C1 segment of cervical spinal cord (tissue), 14 donors: ENCODE measurements around the gene STK4.
A peak's percentile ranks its signal among the peaks of the same experiment; 100 is the strongest.
"Not testable (repeated sequence)": the region's sequence is repeated elsewhere in the genome, so short reads cannot be mapped to it uniquely, and the experiment has no call there.

Experiments
- DNase-seq, 14 donors: peaks; one replicate each; lab custom pipeline; 2025; lab: John Stamatoyannopoulos, UW

Gene STK4

DNA sequence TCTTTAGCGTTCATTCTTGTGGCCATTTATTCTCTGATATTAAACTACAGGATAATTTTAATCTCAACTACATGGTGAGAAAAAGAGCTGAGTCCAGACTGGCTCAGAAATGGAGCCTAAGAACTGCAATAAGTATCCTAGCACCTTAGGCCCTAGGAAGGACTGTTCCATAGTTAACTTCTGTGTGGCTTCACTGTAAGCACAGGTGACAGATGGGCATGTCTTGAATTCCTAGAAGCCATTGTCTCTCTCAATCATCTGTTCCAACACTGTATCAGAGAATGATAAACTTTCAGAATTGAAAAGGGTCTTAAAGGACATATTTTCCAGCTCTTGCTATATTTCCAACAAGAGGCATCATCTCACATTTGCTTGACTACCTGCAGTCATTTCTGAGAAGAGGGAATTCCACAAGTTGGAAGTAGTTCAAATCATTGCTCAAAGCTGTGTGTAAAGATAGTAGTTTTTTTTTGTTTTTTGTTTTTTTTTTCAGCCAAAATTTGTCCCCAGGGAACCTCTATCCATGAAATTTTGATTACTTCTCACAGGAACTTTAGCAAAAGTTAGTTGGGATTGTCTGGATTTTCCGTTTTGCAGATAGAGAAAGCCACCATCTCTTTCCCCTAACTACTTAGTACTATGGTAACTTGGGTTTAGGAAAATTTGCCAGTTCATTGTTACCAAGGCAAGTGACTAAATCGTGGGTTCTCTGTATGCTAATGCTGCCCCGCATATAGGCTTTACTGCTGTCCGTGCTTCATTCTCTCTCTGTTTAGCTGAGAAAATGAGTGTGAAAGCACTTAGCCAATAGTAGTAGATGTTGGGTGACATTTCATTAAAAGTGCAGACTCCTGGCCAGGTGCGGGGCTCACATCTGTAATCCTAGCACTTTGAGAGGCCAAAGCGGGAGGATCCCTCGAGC, 87.4 kb downstream of the STK4 start:
- DNase-seq: no peak

DNA sequence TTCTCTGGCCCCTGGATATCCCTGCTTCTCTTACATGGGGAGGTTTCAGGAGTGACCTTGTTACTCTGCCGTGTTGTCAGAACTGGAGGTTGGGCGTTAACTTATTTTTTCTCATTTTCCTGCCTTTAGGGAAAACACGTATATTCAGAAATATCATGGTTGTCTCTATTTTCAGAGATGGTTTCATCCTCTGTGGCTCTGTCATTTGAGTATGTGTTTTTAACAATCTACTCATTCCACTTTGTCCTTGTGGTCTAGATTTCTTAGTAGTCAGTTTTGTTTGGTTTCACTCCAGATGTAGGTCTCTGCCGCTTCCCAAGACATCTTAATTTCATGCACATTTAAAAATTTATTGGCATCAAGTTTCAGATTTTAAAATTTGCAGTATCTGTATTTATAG, 88.7 kb downstream of the STK4 start:
- DNase-seq: no peak

GRCh38 chr20:45056473-45057173, 90.3 kb downstream of the STK4 start:
- DNase-seq: peak in 1 of 14 donors; percentile 12

DNA sequence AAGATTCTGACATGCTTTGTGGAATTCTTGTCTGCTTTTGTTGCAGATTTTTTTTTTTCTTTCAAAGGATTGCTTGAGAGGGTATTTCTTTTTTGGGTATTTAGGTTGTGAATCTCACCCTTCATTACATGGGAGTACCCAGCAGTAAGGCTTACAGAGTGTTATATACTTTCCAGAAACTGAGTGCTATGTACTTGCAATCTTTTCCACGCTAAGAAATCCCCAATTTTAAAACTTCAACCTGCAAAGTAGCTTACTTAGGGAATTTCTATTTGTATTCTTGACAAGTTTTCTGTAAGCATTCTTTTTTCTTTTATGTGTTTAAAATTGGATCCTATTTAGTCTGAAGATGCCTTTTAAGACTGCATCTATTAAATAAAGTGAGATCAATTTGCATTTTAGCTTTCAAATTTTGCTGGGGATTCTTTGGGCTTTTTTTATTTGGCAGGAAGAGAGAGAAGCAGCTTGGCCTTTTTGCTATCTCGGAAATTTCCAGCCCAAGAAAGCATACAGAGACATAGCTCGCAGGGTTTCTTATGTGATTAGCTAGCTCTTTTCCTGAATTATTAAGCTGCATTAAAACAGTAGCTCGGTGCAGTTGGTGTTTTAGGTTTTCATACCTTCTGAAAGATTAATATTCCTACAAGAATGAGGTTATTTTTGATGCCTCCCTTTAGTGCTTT, 92.0 kb downstream of the STK4 start:
- DNase-seq: peak in 1 of 14 donors; percentile 19

GRCh38 chr20:45059022-45059728, 92.9 kb downstream of the STK4 start:
- DNase-seq: peak in 5 of 14 donors; percentile 23 to 47 (median 36)

DNA sequence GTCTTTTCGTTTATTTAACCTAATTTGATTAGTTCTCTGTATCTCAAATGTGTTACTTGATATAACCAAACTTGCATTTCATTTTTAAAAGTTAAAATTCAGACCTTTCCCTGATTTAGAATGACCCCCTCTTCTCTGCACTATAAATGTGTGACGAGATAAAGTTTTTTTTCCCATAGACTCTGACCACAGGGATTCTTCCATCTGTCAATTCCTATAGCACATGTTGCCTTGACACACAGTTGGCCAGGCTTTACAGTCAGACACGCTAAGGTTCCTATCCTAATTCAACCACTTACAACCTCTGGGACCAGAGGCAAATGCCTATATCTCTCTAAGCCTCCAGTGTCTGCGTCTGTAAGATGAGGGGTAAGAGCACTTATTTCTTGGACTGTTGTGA, 94.0 kb downstream of the STK4 start:
- DNase-seq: no peak

- no peak for DNase-seq
Observed at GRCh38 chr20:45061244-45061643, 94.9 kb downstream of the STK4 start.

DNA sequence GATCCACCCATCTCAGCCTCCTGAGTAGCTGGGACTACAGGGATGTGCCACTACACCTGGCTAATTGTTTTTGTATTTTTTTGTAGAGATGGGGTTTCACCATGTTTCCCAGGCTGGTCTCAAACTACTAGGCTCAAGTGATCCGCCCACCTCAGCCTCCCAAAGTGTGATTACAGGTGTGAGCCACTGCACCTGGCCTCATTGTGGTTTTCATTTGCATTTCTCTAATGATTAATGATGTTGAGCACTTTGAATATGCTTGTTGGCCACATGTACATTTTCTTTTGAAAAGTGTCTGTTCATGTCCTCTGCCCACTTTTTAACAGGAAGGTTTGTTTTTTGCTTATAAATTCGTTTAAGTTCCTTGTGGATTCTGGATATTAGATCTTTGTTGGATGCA, 96.8 kb downstream of the STK4 start:
- not testable (repeated sequence) for DNase-seq

- DNase-seq: no peak
Observed at GRCh38 chr20:45064812-45065211, 98.5 kb downstream of the STK4 start.

DNA sequence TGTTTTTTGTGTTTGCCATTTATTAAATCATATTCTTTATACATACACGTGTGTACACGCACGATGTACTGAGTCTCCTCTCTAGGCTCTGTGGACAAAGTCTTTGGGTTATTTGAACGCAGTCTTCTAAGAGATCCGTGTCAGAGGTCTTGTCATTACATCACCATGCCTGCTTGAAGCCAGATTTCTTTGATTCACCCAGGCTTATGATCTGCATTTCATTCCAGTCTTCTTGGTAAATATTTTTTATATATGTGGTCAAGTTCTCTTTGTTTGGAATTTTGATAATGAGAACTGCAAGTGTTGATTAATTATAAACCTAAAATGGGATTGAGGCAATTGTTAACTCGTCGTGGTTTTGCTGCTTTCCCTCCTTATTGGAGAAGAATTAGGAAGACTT, 100.1 kb downstream of the STK4 start:
- DNase-seq: no peak

DNA sequence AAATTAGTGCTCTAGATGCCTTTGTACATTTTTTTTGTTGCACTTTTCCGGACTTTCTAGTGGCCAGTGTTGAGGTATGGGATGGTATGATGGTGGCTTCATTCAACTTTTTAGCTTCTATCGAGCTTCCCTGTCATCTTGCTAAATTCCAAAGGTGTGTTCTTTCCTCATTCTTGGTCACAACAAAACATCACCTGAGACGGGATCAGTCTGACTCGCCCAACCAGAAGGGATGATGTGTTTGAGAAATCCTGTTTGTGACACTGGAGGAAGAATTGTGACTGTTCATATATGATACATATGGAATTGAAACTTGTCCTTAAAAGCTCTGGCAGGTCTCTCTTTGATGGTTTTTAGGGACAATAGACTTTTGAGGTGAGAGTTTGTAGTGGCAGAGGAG, 100.8 kb downstream of the STK4 start:
- no peak for DNase-seq

DNA sequence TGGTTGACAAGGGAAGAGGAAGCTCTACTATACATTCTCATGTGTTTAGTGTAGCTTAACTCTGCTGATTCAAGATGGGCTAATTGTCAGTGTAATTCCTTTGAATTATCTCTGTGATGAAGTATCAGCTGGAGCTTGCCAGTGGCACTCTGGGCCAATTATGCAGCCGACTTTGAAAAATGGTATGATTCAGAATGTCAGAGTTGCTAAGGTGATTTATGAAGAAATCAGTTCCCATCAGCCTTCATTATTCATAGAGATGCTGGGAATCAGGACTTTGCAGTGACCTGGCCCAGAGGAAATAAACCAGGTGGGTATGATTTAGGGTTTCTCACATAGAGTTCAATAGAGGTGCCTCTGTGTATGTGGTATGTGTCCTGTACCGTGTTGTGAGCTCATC, 101.2 kb downstream of the STK4 start:
- DNase-seq: no peak

DNA sequence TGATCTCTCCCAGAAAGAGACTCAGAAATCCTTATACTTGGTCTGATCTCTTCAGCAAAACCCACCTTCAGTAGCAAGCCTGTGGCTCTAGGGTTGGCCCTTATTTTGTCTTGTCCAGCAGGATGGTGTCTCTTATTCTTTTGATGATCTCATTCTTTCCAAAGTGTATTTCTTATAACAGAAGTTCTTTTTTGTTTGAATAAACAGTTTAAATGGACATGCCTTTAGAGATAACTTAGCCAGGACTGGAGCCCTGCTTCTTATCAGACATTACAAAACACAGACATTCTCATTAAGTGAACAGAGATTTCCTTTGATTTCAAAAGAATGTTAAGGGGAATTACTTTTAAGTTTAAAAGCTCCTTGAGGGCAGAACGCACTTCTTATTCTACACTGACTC, 102.9 kb downstream of the STK4 start:
- no peak for DNase-seq

DNA sequence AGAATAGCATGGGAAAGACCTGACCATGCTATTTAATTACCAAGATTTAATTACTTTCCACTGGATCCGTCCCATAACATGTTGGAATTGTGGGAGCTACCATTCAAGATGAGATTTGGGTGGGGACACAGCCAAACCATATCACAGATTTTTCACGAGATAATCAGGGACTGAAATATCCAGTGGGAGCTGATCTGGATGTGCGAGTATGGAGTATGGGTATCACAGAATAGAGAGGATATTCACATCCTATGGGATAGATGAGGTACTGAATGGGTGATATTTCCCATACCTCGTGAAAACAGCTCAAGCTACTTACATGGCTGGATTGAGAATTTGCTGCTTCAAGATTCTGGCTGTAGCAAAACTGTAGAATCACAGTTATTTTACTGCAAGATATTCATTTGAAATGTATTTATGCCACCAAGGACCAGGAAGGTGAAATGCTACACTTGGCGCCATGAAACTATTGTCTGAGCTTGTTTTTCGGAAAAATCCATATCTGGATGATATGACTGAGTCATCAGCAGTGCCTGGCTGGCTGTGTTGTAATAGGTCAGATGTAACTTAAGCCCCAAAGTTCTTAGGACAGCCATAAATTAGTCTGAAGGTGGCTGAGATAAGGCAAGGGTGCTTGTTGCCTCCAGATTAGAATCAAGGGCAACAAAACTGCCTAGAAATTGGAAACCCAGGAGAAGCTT, 104.8 kb downstream of the STK4 start:
- no peak for DNase-seq

GRCh38 chr20:45072066-45072465, 105.8 kb downstream of the STK4 start:
- DNase-seq: no peak

DNA sequence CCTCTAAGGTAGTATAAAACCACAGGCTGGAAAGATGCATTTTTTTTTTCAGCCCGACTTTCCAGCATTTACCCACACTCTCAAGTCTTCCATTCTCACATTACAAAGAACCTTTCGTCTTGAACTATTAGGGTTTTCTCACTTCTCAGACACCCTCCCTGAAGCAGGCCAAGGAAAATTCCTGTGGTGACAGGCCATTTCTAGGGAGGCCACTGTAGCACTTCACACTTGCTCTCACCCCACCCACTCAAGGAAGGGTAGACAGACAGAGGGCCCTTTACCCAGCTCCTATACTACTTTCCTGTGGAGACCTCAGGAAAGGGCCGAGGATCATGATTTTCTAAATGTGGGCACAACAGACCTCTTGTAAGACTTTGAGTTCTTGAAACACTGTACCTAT, 106.9 kb downstream of the STK4 start:
- DNase-seq: no peak

DNA sequence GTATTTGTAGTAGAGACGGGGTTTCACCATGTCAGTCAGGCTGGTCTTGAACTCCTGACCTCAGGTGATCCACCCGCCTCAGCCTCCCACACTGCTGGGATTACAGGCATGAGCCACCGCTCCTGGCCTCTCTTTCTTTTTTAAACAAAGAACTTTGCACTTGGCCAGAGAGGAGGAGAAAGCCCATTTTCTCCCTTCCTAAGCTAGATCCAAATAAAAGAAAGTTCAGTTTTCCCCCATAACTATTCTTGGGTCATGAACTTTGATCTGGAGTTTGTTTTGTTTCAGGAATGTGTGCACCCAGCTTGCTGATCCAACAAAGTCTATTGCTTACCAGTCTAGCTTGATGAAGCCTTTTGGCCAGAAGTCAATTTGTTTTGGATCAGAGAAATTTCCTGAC, 111.2 kb downstream of the STK4 start:
- no peak for DNase-seq

DNA sequence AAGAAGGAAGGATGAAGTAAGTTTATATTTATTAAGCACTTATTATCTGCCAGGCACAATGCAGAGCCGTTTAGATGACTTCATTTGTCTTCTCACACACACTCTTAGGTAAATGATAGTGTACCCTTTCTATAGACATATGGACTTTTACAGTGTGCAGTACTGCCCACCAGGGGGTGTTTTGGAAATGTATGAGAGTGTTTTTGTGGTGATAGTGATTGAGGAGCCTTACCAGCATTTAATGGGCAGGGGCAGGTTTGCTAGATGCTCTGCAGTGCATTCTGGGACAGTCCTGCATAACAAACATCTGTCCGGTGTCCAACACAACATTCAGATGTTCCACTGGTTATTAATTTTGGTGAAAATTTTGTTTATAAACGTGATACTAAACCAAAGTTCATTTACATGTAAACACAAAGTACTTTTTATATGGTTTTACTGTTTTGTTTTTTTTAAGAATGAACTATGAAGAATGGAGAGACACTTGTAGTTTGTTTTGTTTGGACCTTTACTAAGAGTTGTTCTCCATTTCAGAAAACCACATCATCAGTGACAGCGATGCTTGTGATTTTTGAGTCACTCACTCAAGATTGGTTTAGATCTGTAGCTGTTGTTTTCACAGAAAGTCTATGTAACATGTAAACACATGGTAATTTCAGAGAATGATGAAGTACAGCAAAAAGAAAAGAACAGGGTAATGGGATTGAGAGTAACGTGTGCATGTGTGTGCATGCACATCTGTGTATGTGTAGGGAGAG, 114.7 kb downstream of the STK4 start:
- DNase-seq: no peak

GRCh38 chr20:45082468-45082867, 116.2 kb downstream of the STK4 start:
- no peak for DNase-seq

- DNase-seq: no peak
Observed at GRCh38 chr20:45083127-45083526, 116.8 kb downstream of the STK4 start.
